Stimulated activated CD4-positive, alpha-beta T cell treated with anti-CD3 and anti-CD28 coated beads, Interleukin-1b, Interleukin-23, amount 100 ng/mL, for 24 hours (primary cell): ENCODE data around the gene FBN3.
A peak's percentile ranks its signal among the peaks of the same experiment; 100 is the strongest.
"Not testable (repeated sequence)": the region's sequence is repeated elsewhere in the genome, so short reads cannot be mapped to it uniquely, and the experiment has no call there.

Experiments
- DNase-seq, 4 experiments: peaks; one replicate each; pipeline ENCODE4 v3.0.0-alpha.2; 2020; ENCODE audit warnings: low read depth in 4 of 4, low spot score in 1 of 4

FBN3 gene

DNA sequence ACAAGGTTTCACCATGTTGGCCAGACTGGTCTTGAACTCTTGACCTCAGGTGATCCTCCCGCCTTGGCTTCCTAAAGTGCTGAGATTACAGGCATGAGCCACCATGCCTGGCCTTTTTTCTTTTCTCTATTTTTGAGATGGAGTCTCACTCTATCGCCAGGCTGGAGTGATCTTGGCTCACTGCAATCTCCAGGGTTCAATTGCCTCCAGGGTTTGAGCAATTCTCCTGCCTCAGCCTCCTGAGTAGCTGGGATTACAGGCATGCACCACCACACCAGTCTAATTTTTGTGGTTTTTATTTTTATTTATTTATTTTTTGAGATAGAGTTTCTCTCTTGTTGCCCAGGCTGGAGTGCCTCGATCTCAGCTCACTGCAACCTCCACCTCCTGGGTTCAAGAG lies 125.1 kb downstream of the FBN3 start:
- not testable (repeated sequence) for DNase-seq

DNA sequence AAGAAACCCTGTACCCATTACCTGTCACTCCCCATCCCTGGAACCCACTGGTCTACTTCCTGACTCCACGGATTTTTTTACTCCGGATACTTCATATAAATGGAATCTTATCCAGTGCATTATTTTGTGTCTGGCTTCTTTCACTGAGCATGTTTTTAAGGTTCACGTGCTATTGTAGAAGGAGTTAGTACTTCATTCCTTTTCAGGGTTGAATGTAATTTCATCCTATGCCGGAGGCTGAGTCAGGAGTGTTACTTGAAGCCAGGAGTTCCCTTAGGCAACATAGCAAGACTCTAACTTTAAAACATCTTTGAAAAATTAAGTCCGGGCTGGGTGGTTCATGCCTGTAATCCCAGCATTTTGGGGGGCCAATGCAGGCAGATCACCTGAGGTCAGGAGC lies 126.0 kb downstream of the FBN3 start:
- DNase-seq = no peak

DNA sequence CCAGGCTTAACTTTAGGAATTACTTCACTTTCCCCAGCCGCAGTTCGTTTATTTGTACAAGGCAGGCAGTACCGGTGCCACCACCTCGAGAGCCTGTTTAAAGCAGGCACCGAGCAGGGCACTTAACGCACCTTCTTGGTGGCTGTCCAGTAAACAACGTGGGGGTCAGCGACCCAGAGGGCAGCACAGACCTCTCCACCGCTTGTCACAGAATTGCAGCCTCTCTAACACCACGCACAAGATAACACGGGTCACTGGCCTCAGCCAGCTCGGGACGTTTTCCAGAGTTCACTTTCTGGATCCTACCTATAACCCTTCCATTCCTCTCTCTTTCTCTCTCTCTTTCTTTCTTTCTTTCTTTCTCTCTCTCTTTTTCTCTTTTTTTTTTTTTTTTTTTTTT lies 127.1 kb downstream of the FBN3 start:
- DNase-seq = no peak

GRCh38 chr19:8021374-8021773 lies 128.0 kb downstream of the FBN3 start:
- no peak for DNase-seq

- DNase-seq = no peak
Measured at GRCh38 chr19:8020681-8021080, 128.7 kb downstream of the FBN3 start.

GRCh38 chr19:8017808-8018207 lies 131.6 kb downstream of the FBN3 start:
- DNase-seq = peak in 1 of 4 experiments; percentile 7
